OCI-LY7 (cell line): ENCODE results near the gene PDSS1. TPM values are rescaled to one million over a fixed set of nuclear protein-coding genes. Genes with fewer than 3 reads are reported as not detected.

Experiments used
- BruUV-seq: library from RNA; stranded (reverse); fragments of 400-500 nt; replicated peaks from 2 replicates; lab custom pipeline; 2021; lab: Mats Ljungman, UMichigan
- CTCF ChIA-PET: fragments of 300-600 bp; sonication (Branson Sonifier 250); formaldehyde crosslinking; loops from one replicate; lab custom pipeline; 2022; ENCODE audit warnings: antibody characterized with exemption; ENCODE audit not compliant: unreplicated experiment; lab: Charles Lee
- POLR2A ChIA-PET: fragments of 300-600 bp; sonication (Branson Sonifier 250); formaldehyde crosslinking; loops from one replicate; lab custom pipeline; 2022; ENCODE audit warnings: antibody characterized with exemption; lab: Charles Lee
- DNase-seq: peaks from one replicate; pipeline ENCODE4 v3.0.0-alpha.2; 2015; ENCODE audit warnings: low spot score
- H2AFZ ChIP-seq: fragments of 200-600 bp; sonication (generic), shearing (Covaris generic); 2 replicates; pipeline ENCODE4 v1.6.1; 2014; ENCODE audit warnings: mild to moderate bottlenecking, antibody characterized with exemption, low read length, moderate library complexity
- H3K27ac ChIP-seq: fragments of 200-600 bp; sonication (generic); 2 replicates; pipeline ENCODE4 v1.5.1; 2014; ENCODE audit warnings: mixed run types, low read depth, mild to moderate bottlenecking, moderate library complexity, low read length, inconsistent platforms; ENCODE audit not compliant: poor library complexity, severe bottlenecking
- H3K36me3 ChIP-seq: fragments of 200-600 bp; sonication (generic); 2 replicates; pipeline ENCODE4 v1.6.1; 2014; ENCODE audit warnings: mild to moderate bottlenecking, antibody characterized with exemption, low read length, moderate library complexity, mixed read lengths; ENCODE audit not compliant: insufficient read depth
- H3K4me1 ChIP-seq: fragments of 200-600 bp; sonication (generic); 2 replicates; pipeline ENCODE4 v1.5.1; 2014; ENCODE audit warnings: mild to moderate bottlenecking, low read length; ENCODE audit not compliant: insufficient read depth, poor library complexity, severe bottlenecking
- H3K4me2 ChIP-seq: fragments of 200-600 bp; sonication (generic); 2 replicates; pipeline ENCODE4 v1.6.1; 2014; ENCODE audit warnings: mild to moderate bottlenecking, low read length
- H3K4me3 ChIP-seq: fragments of 200-600 bp; sonication (generic); 2 replicates; pipeline ENCODE4 v1.5.1; 2014; ENCODE audit warnings: mild to moderate bottlenecking, low read depth, low read length; ENCODE audit not compliant: poor library complexity, severe bottlenecking
- H3K79me2 ChIP-seq: fragments of 200-600 bp; sonication (generic); 2 replicates; pipeline ENCODE4 v1.6.1; 2016; ENCODE audit warnings: low read depth, mild to moderate bottlenecking, low read length, moderate library complexity, mixed read lengths; ENCODE audit not compliant: insufficient read depth
- H3K9me2 ChIP-seq: fragments of 200-600 bp; sonication (generic); 2 replicates; pipeline ENCODE4 v1.6.1; 2016; ENCODE audit warnings: mild to moderate bottlenecking, low read length, mixed read lengths; ENCODE audit not compliant: insufficient read depth
- H3K9me3 ChIP-seq: fragments of 200-600 bp; sonication (generic); 2 replicates; pipeline ENCODE4 v1.6.1; 2014; ENCODE audit warnings: mild to moderate bottlenecking, mixed run types, low read length, mixed read lengths
- H4K20me1 ChIP-seq: fragments of 200-600 bp; sonication (generic); 2 replicates; pipeline ENCODE4 v1.6.1; 2014; ENCODE audit warnings: mild to moderate bottlenecking, antibody characterized with exemption, low read length, moderate library complexity, mixed read lengths; ENCODE audit not compliant: insufficient read depth
- EZH2phosphoT487 ChIP-seq: fragments of 200-600 bp; sonication (generic); IDR thresholded peaks from 2 replicates; pipeline ENCODE4 v1.6.1; 2018; ENCODE audit warnings: low read depth, borderline replicate concordance, mild to moderate bottlenecking, mixed run types, antibody characterized with exemption, low read length, moderate library complexity, mixed read lengths
- intact Hi-C: fragments of 100-400 bp; cut with micrococcal nuclease; formaldehyde crosslinking; loops from one replicate; pipeline ENCODE4 v1.10.0; 2022; ENCODE audit not compliant: unreplicated experiment
- total RNA-seq, 2 experiments: library from RNA; depleted of rRNA in 1 of 2; stranded (reverse); fragments of >200 nt in 1 of 2; shearing (Covaris generic) in 1 of 2; gene quantifications; 2 replicates each; pipeline ENCODE4 v1.2.3, GENCODE V29; 2014 to 2022
- TF ChIP-seq, protein P1 (sequence below): fragments of 200-600 bp; sonication (generic); conservative IDR thresholded peaks from 2 replicates; pipeline ENCODE4 v1.5.1; 2014; ENCODE audit warnings: mild to moderate bottlenecking, antibody characterized with exemption, low read length, moderate library complexity, mixed read lengths

Gene PDSS1
- total RNA-seq, 2 experiments from 2014 or later: 16.9 to 20.4 TPM

GRCh38 chr10:26739071-26739631 is 41.6 kb downstream of the PDSS1 start:
- TF ChIP-seq, protein P1, sequence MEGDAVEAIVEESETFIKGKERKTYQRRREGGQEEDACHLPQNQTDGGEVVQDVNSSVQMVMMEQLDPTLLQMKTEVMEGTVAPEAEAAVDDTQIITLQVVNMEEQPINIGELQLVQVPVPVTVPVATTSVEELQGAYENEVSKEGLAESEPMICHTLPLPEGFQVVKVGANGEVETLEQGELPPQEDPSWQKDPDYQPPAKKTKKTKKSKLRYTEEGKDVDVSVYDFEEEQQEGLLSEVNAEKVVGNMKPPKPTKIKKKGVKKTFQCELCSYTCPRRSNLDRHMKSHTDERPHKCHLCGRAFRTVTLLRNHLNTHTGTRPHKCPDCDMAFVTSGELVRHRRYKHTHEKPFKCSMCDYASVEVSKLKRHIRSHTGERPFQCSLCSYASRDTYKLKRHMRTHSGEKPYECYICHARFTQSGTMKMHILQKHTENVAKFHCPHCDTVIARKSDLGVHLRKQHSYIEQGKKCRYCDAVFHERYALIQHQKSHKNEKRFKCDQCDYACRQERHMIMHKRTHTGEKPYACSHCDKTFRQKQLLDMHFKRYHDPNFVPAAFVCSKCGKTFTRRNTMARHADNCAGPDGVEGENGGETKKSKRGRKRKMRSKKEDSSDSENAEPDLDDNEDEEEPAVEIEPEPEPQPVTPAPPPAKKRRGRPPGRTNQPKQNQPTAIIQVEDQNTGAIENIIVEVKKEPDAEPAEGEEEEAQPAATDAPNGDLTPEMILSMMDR: no peak
- no peak for TF ChIP-seq EZH2phosphoT487
- Histone ChIP-seq H3K4me3 (no peak overlapping the region), H3K9me3 (no peaks in the 10 kb centered on the region), H3K79me2 (no peaks in the 10 kb centered on the region), H3K9me2 (no peaks in the 10 kb centered on the region), H3K4me2 (peak overlapping the region; percentile 45), H4K20me1 (no peaks in the 10 kb centered on the region), H3K36me3 (peaks cover 98% of the 10 kb centered on the region), H3K4me1 (peaks cover 30% of the 10 kb centered on the region), H3K27ac (peak overlapping the region; percentile 71), H2AFZ (no peak overlapping the region)
- CTCF ChIA-PET: interaction anchor here (0.6 kb wide), 1 partner anchor 20 kb away, joined by 3 read pairs; no protein-coding TSS in a partner anchor
- BruUV-seq: no TSS peak
- peak; percentile 52 for DNase-seq
- POLR2A ChIA-PET: interaction anchor here (0.6 to 1.2 kb wide), 3 partner anchors 17 to 142 kb away, joined by 3 read pairs; no protein-coding TSS in a partner anchor
- intact Hi-C loops: loop anchor here (5.0 kb wide), 1 partner anchor 58 kb away; no protein-coding TSS in a partner anchor

DNA sequence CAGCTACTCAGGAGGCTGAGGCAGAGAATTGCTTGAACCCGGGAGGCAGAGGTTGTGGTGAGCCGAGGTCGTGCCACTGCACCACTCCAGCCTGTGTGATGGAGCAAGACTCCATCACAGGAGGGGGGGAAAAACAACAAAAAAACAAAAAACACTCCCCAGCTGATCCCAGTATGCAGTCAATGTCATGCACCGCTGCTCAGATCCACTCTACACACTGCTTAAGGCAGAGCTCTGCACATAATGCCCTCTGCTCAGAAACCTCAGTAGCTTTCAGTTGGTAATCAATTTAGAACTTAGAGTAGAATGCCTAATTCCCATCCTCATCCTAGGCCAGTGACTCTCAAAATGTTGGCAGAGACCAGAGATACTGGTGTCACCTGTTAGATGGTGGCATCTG is 43.9 kb downstream of the PDSS1 start:
- Histone ChIP-seq H3K27ac (no peak overlapping the region), H3K9me3 (no peaks in the 10 kb centered on the region), H3K79me2 (no peaks in the 10 kb centered on the region), H3K4me2 (no peak overlapping the region), H3K9me2 (no peaks in the 10 kb centered on the region), H2AFZ (no peak overlapping the region), H4K20me1 (no peaks in the 10 kb centered on the region), H3K4me3 (no peak overlapping the region), H3K36me3 (peaks cover 98% of the 10 kb centered on the region), H3K4me1 (peaks cover 30% of the 10 kb centered on the region)
- no peak for TF ChIP-seq EZH2phosphoT487
- TF ChIP-seq, protein P1: no peak
- BruUV-seq: no TSS peak
- intact Hi-C loops: loop anchor here (2.0 kb wide), 1 partner anchor 109 kb away; no protein-coding TSS in a partner anchor
- peak; percentile 19 for DNase-seq
- CTCF ChIA-PET: no interaction called here
- POLR2A ChIA-PET: interaction anchor here (0.5 kb wide), 1 partner anchor 41 kb away, joined by 4 read pairs; no protein-coding TSS in a partner anchor

- CTCF ChIA-PET: no interaction called here
- no TSS peak for BruUV-seq
- H3K9me3 ChIP-seq: no peaks in the 10 kb centered on the region
- no peak overlapping the region for H2AFZ ChIP-seq
- intact Hi-C loops: no loop called here
- H4K20me1 ChIP-seq: no peaks in the 10 kb centered on the region
- POLR2A ChIA-PET: interaction anchor here (1.1 kb wide), 1 partner anchor 12 kb away, joined by 6 read pairs; no protein-coding TSS in a partner anchor
- H3K27ac ChIP-seq: no peak overlapping the region
- H3K79me2 ChIP-seq: no peaks in the 10 kb centered on the region
- no peak overlapping the region for H3K4me3 ChIP-seq
- peaks cover 17% of the 10 kb centered on the region for H3K4me1 ChIP-seq
- no peaks in the 10 kb centered on the region for H3K9me2 ChIP-seq
- H3K4me2 ChIP-seq: no peak overlapping the region
- no peak for DNase-seq
- no peak for TF ChIP-seq EZH2phosphoT487
- TF ChIP-seq, protein P1: no peak
- peaks cover 99% of the 10 kb centered on the region for H3K36me3 ChIP-seq
Measured at GRCh38 chr10:26743091-26743490, 45.6 kb downstream of the PDSS1 start.
